NCI-H2107 (cell line): ENCODE results near the gene FREM1.

Experiments used
- DNase-seq: peaks from one replicate; lab custom pipeline; 2025; lab: John Stamatoyannopoulos, UW

The FREM1 gene

GRCh38 chr9:14706530-14707140 is 203.6 kb downstream of the FREM1 start:
- no peak for DNase-seq

GRCh38 chr9:14705079-14705478 is 205.1 kb downstream of the FREM1 start:
- no peak for DNase-seq

GRCh38 chr9:14704281-14704680 is 205.9 kb downstream of the FREM1 start:
- no peak for DNase-seq

- DNase-seq = no peak
Observed at GRCh38 chr9:14702200-14702720, 208.0 kb downstream of the FREM1 start.

- DNase-seq = peak; percentile 27
Observed at GRCh38 chr9:14693251-14693861, 216.9 kb downstream of the FREM1 start, which contains the start of gene ZDHHC21. Gene ZDHHC21, minus strand, starts transcription at chr9:14693432. Its CDS starts 19,092 bp downstream, at chr9:14674340.

- DNase-seq = no peak
Observed at GRCh38 chr9:14692470-14693250, 217.6 kb downstream of the FREM1 start.

GRCh38 chr9:14690948-14691730 is 219.1 kb downstream of the FREM1 start:
- DNase-seq = no peak

- no peak for DNase-seq
Observed at GRCh38 chr9:14687042-14687719, 223.0 kb downstream of the FREM1 start.

- DNase-seq = no peak
Observed at GRCh38 chr9:14686168-14686567, 224.1 kb downstream of the FREM1 start.
